Stomach (tissue), 4 donors: ENCODE data around the gene SCP2D1.
A peak's percentile ranks its signal among the peaks of the same experiment; 100 is the strongest.

Experiments
- CTCF ChIP-seq, 7 experiments: fragments of 450-650 bp in 4 of 7; fragments of 200-600 bp in 3 of 7; sonication (generic) in 3 of 7; IDR thresholded peaks; one replicate each; pipeline ENCODE4 v1.5.1; 2016 to 2019; ENCODE audit warnings: antibody characterized with exemption in 7 of 7, control low read depth in 2 of 7, mild to moderate bottlenecking in 1 of 7
- EP300 ChIP-seq: sonication (generic); formaldehyde crosslinking; IDR thresholded peaks from one replicate; pipeline ENCODE4 v1.6.1; 2017; ENCODE audit warnings: antibody characterized with exemption
- POLR2A ChIP-seq, 4 donors: fragments of 450-650 bp; IDR thresholded peaks; one replicate each; pipeline ENCODE4 v1.6.1; 2016; ENCODE audit warnings: antibody characterized with exemption in 4 of 4, control low read depth in 2 of 4, mild to moderate bottlenecking in 1 of 4, moderate library complexity in 1 of 4

- TF ChIP-seq CTCF (IDR thresholded peaks at IDR 0.05), result peak in 1 of 7 experiments; percentile 16
- TF ChIP-seq EP300, result no peak
- no peak for TF ChIP-seq POLR2A (IDR thresholded peaks at IDR 0.05)
Observed at GRCh38 chr20:18837718-18838117, 24.1 kb downstream of the SCP2D1 start.
